ENCODE data around the gene KRTAP3-2.
"Not testable (repeated sequence)": the region's sequence is repeated elsewhere in the genome, so short reads cannot be mapped to it uniquely, and the experiment has no call there.

The KRTAP3-2 gene

DNA sequence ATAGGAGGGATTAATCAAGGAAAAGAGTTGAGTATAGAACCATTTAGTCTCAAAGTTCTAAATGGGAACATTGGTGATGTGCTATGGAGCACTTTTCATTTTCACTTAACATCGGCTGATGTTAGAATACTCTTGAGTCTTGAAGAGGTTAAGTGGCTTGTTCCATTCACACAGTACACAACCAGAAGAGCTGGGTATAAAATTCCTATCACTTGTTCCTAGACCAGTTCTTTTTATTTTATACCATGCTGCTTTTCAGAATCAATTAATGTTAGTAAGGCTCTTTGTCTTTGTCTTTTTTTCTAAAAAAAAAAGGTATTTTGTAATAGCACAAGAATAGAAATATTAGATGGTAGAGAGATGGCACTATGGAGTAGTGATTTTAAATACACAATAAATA, 43.2 kb upstream of the KRTAP3-2 start:
- Histone ChIP-seq H2AFZ (ENCODE audit: low read length) (no peak overlapping the region), H4K8ac (ENCODE audit: low read depth, low read length) (no peak overlapping the region), H3K27ac (replicated peaks; ENCODE audit: low read length) (no peak overlapping the region), H3K9me3 (replicated peaks in 1 of 2; ENCODE audit: control insufficient read depth in 2 of 2, insufficient read depth in 1 of 2, low read depth in 1 of 2, low read length in 2 of 2) (no peaks in the 10 kb centered on the region), H3K4me1 (ENCODE audit: control insufficient read depth in 2 of 2, insufficient read depth in 1 of 2, low read depth in 1 of 2, low read length in 2 of 2) (no peaks in the 10 kb centered on the region), H2BK5ac (ENCODE audit: low read length) (no peak overlapping the region), H3K27me3 (ENCODE audit: control insufficient read depth in 3 of 3, insufficient read depth in 3 of 3, low read depth in 1 of 3, low read length in 3 of 3) (no peaks in the 10 kb centered on the region), H2BK12ac (ENCODE audit: low read length) (no peak overlapping the region), H3K9ac (ENCODE audit: low read depth, low read length, poor library complexity) (no peak overlapping the region), H3K14ac (ENCODE audit: low read length) (no peak overlapping the region), H3K4me2 (ENCODE audit: insufficient read depth, low read length, poor library complexity, severe bottlenecking) (no peak overlapping the region), H3K79me1 (ENCODE audit: low read depth, low read length) (no peaks in the 10 kb centered on the region), H3K4me3 (ENCODE audit: low read length in 2 of 2) (no peak overlapping the region), H2BK15ac (ENCODE audit: low read length) (no peak overlapping the region), H4K91ac (ENCODE audit: low read depth, low read length, poor library complexity) (no peak overlapping the region), H3K36me3 (replicated peaks in 1 of 2; ENCODE audit: control insufficient read depth in 2 of 2, insufficient read depth in 2 of 2, low read length in 2 of 2) (no peaks in the 10 kb centered on the region), H3K18ac (ENCODE audit: low read length) (no peak overlapping the region), H2BK120ac (ENCODE audit: low read depth, low read length) (no peak overlapping the region), H3K23ac (ENCODE audit: low read depth, low read length, poor library complexity) (no peak overlapping the region), H3K4ac (ENCODE audit: low read length) (no peak overlapping the region), H2AK5ac (ENCODE audit: low read depth, low read length) (no peak overlapping the region)
- DNase-seq (ENCODE audit: low spot score): no peak
- WGBS, 2 donors (ENCODE audit: extremely low coverage in 2 of 2, insufficient read length in 2 of 2, insufficient replicate concordance in 1 of 2): no CpG with 5 or more reads among the region's 1 CpG

- not testable (repeated sequence) for H2BK15ac ChIP-seq (ENCODE audit: low read length); H2BK5ac ChIP-seq (ENCODE audit: low read length); H3K36me3 ChIP-seq (replicated peaks in 1 of 2; ENCODE audit: control insufficient read depth in 2 of 2, insufficient read depth in 2 of 2, low read length in 2 of 2); H3K4me2 ChIP-seq (ENCODE audit: insufficient read depth, low read length, poor library complexity, severe bottlenecking); H2BK120ac ChIP-seq (ENCODE audit: low read depth, low read length); H4K8ac ChIP-seq (ENCODE audit: low read depth, low read length); H2AFZ ChIP-seq (ENCODE audit: low read length); H3K27me3 ChIP-seq (ENCODE audit: control insufficient read depth in 3 of 3, insufficient read depth in 3 of 3, low read depth in 1 of 3, low read length in 3 of 3); H3K79me1 ChIP-seq (ENCODE audit: low read depth, low read length); H3K9ac ChIP-seq (ENCODE audit: low read depth, low read length, poor library complexity); H3K18ac ChIP-seq (ENCODE audit: low read length); H2BK12ac ChIP-seq (ENCODE audit: low read length); H3K23ac ChIP-seq (ENCODE audit: low read depth, low read length, poor library complexity); H3K4me3 ChIP-seq (ENCODE audit: low read length in 2 of 2); H3K27ac ChIP-seq (replicated peaks; ENCODE audit: low read length); DNase-seq (ENCODE audit: low spot score); H3K4ac ChIP-seq (ENCODE audit: low read length); H4K91ac ChIP-seq (ENCODE audit: low read depth, low read length, poor library complexity); H3K9me3 ChIP-seq (replicated peaks in 1 of 2; ENCODE audit: control insufficient read depth in 2 of 2, insufficient read depth in 1 of 2, low read depth in 1 of 2, low read length in 2 of 2); H2AK5ac ChIP-seq (ENCODE audit: low read depth, low read length); H3K4me1 ChIP-seq (ENCODE audit: control insufficient read depth in 2 of 2, insufficient read depth in 1 of 2, low read depth in 1 of 2, low read length in 2 of 2)
- WGBS, 2 donors (ENCODE audit: extremely low coverage in 2 of 2, insufficient read length in 2 of 2, insufficient replicate concordance in 1 of 2): no CpG with 5 or more reads among the region's 14 CpGs
- peak within 1 kb of the TSS; percentile 38 for H3K14ac ChIP-seq (ENCODE audit: low read length)
Observed at GRCh38 chr17:41040783-41041571, 41.3 kb upstream of the KRTAP3-2 start, which contains the start of gene KRTAP1-1. TSS of gene KRTAP1-1 (minus strand) at chr17:41041450. CDS start at chr17:41041397, 53 bp downstream.

- no peak overlapping the region for H2BK120ac ChIP-seq (ENCODE audit: low read depth, low read length)
Observed at GRCh38 chr17:41037853-41038350, 38.2 kb upstream of the KRTAP3-2 start.

DNA sequence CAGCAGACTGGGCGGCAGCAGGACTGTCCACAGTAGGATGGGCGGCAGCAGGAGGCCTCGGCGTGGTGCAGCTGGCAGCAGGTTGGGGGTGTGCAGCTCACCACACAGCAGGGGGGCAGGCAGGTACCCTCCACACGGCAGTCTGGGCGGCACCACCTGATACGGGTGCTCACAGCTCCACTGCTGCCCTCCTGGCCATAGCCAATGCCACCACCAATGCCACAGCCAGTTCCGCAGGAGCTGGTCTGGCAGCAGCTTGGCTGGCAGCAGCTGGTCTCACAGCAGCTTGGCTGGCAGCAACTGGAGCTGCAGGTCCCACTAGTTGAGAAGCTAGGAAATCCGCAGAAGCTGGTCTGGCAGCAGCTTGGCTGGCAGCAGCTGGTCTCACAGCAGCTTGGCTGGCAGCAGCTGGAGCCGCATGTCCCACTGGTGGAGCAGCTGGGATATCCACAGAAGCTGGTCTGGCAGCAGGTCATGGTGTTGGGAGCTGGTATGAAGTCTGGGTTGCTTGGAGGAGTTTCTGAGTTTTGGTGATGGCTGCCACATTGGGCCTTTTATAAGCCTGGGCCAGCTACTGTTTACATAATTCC, 34.7 kb upstream of the KRTAP3-2 start, which contains the start of gene KRTAP1-3:
Gene KRTAP1-3 (minus strand): TSS at position 529 of the 590 bp plus-strand sequence. CDS start 53 bp downstream, at position 476.
- H3K27me3 ChIP-seq (ENCODE audit: control insufficient read depth in 3 of 3, insufficient read depth in 3 of 3, low read depth in 1 of 3, low read length in 3 of 3); H3K9ac ChIP-seq (ENCODE audit: low read depth, low read length, poor library complexity); H3K36me3 ChIP-seq (replicated peaks in 1 of 2; ENCODE audit: control insufficient read depth in 2 of 2, insufficient read depth in 2 of 2, low read length in 2 of 2); DNase-seq (ENCODE audit: low spot score); H2BK120ac ChIP-seq (ENCODE audit: low read depth, low read length); H2BK12ac ChIP-seq (ENCODE audit: low read length); H2BK5ac ChIP-seq (ENCODE audit: low read length); H3K9me3 ChIP-seq (replicated peaks in 1 of 2; ENCODE audit: control insufficient read depth in 2 of 2, insufficient read depth in 1 of 2, low read depth in 1 of 2, low read length in 2 of 2); H3K23ac ChIP-seq (ENCODE audit: low read depth, low read length, poor library complexity); H3K79me1 ChIP-seq (ENCODE audit: low read depth, low read length); H3K4me1 ChIP-seq (ENCODE audit: control insufficient read depth in 2 of 2, insufficient read depth in 1 of 2, low read depth in 1 of 2, low read length in 2 of 2); H3K4me2 ChIP-seq (ENCODE audit: insufficient read depth, low read length, poor library complexity, severe bottlenecking); H4K8ac ChIP-seq (ENCODE audit: low read depth, low read length); H3K4ac ChIP-seq (ENCODE audit: low read length); H2AK5ac ChIP-seq (ENCODE audit: low read depth, low read length); H3K27ac ChIP-seq (replicated peaks; ENCODE audit: low read length); H3K4me3 ChIP-seq (ENCODE audit: low read length in 2 of 2); H3K14ac ChIP-seq (ENCODE audit: low read length); H4K91ac ChIP-seq (ENCODE audit: low read depth, low read length, poor library complexity); H2BK15ac ChIP-seq (ENCODE audit: low read length); H2AFZ ChIP-seq (ENCODE audit: low read length): not testable (repeated sequence)
- WGBS, 2 donors (ENCODE audit: extremely low coverage in 2 of 2, insufficient read length in 2 of 2, insufficient replicate concordance in 1 of 2): no CpG with 5 or more reads among the region's 10 CpGs
- H3K18ac ChIP-seq (ENCODE audit: low read length): peak within 1 kb of the TSS; percentile 44

More at GRCh38 chr17:41037853-41038350, 38.2 kb upstream of the KRTAP3-2 start:
- H3K4me3 ChIP-seq (ENCODE audit: low read length in 2 of 2): no peak overlapping the region
- H3K27ac ChIP-seq (replicated peaks; ENCODE audit: low read length): no peak overlapping the region
- H3K4me1 ChIP-seq (ENCODE audit: control insufficient read depth in 2 of 2, insufficient read depth in 1 of 2, low read depth in 1 of 2, low read length in 2 of 2): no peaks in the 10 kb centered on the region
- no peak overlapping the region for H2BK15ac ChIP-seq (ENCODE audit: low read length)
- H3K14ac ChIP-seq (ENCODE audit: low read length): no peak overlapping the region
- no peaks in the 10 kb centered on the region for H3K9me3 ChIP-seq (replicated peaks in 1 of 2; ENCODE audit: control insufficient read depth in 2 of 2, insufficient read depth in 1 of 2, low read depth in 1 of 2, low read length in 2 of 2)
- H2AK5ac ChIP-seq (ENCODE audit: low read depth, low read length): no peak overlapping the region
- DNase-seq (ENCODE audit: low spot score): no peak
- WGBS, 2 donors (ENCODE audit: extremely low coverage in 2 of 2, insufficient read length in 2 of 2, insufficient replicate concordance in 1 of 2): no CpG with 5 or more reads among the region's 2 CpGs
- H3K4me2 ChIP-seq (ENCODE audit: insufficient read depth, low read length, poor library complexity, severe bottlenecking): no peak overlapping the region
- H2BK5ac ChIP-seq (ENCODE audit: low read length): no peak overlapping the region
- no peak overlapping the region for H2BK12ac ChIP-seq (ENCODE audit: low read length)
- no peaks in the 10 kb centered on the region for H3K27me3 ChIP-seq (ENCODE audit: control insufficient read depth in 3 of 3, insufficient read depth in 3 of 3, low read depth in 1 of 3, low read length in 3 of 3)
- H3K4ac ChIP-seq (ENCODE audit: low read length): no peak overlapping the region
- no peak overlapping the region for H3K9ac ChIP-seq (ENCODE audit: low read depth, low read length, poor library complexity)
- no peak overlapping the region for H3K18ac ChIP-seq (ENCODE audit: low read length)
- no peak overlapping the region for H3K23ac ChIP-seq (ENCODE audit: low read depth, low read length, poor library complexity)
- H3K79me1 ChIP-seq (ENCODE audit: low read depth, low read length): no peaks in the 10 kb centered on the region
- no peaks in the 10 kb centered on the region for H3K36me3 ChIP-seq (replicated peaks in 1 of 2; ENCODE audit: control insufficient read depth in 2 of 2, insufficient read depth in 2 of 2, low read length in 2 of 2)
- no peak overlapping the region for H2AFZ ChIP-seq (ENCODE audit: low read length)
- no peak overlapping the region for H4K8ac ChIP-seq (ENCODE audit: low read depth, low read length)
- H4K91ac ChIP-seq (ENCODE audit: low read depth, low read length, poor library complexity): no peak overlapping the region
